ENCODE data around the gene COMTD1.

Gene COMTD1
- 8.9 to 17.0 (median 14.0) reads per million in 4 experiments for total RNA-seq

GRCh38 chr10:75235375-75236177 lies at the start of gene COMTD1:
TSS of gene COMTD1 (minus strand) at chr10:75235957. CDS start at chr10:75235928, 29 bp downstream.
- DNase-seq = peak; percentile 89

GRCh38 chr10:75283671-75284470 lies 48.1 kb upstream of the COMTD1 start:
- no peak for DNase-seq

GRCh38 chr10:75283078-75283670 lies 47.4 kb upstream of the COMTD1 start:
- no peak for DNase-seq

- no peak for DNase-seq
Observed at GRCh38 chr10:75281974-75282373, 46.2 kb upstream of the COMTD1 start.

- no peak for DNase-seq
Observed at GRCh38 chr10:75280236-75280635, 44.5 kb upstream of the COMTD1 start.

- no peak for DNase-seq
Observed at GRCh38 chr10:75276069-75276872, 40.5 kb upstream of the COMTD1 start.

- no peak for DNase-seq
Observed at GRCh38 chr10:75272896-75273295, 37.1 kb upstream of the COMTD1 start.

GRCh38 chr10:75272094-75272493 lies 36.3 kb upstream of the COMTD1 start:
- DNase-seq = no peak

- DNase-seq = no peak
Observed at GRCh38 chr10:75269605-75270004, 33.8 kb upstream of the COMTD1 start.

- DNase-seq = no peak
Observed at GRCh38 chr10:75266945-75267344, 31.2 kb upstream of the COMTD1 start.

- DNase-seq = no peak
Observed at GRCh38 chr10:75265856-75266255, 30.1 kb upstream of the COMTD1 start.

GRCh38 chr10:75263806-75264205 lies 28.0 kb upstream of the COMTD1 start:
- DNase-seq = no peak

GRCh38 chr10:75261813-75262705 lies 26.3 kb upstream of the COMTD1 start:
- DNase-seq = no peak

- DNase-seq = no peak
Observed at GRCh38 chr10:75260990-75261389, 25.2 kb upstream of the COMTD1 start.

- no peak for DNase-seq
Observed at GRCh38 chr10:75254739-75255138, 19.0 kb upstream of the COMTD1 start.

GRCh38 chr10:75253281-75254220 lies 17.8 kb upstream of the COMTD1 start:
- no peak for DNase-seq

GRCh38 chr10:75250934-75251333 lies 15.2 kb upstream of the COMTD1 start:
- no peak for DNase-seq

- DNase-seq = no peak
Observed at GRCh38 chr10:75247797-75248196, 12.0 kb upstream of the COMTD1 start.

GRCh38 chr10:75246506-75246905 lies 10.7 kb upstream of the COMTD1 start:
- DNase-seq = no peak
